Jurkat, Clone E6-1 (cell line): ENCODE results near the gene TUBB2A. TPM values are rescaled to one million over a fixed set of nuclear protein-coding genes. Genes with fewer than 3 reads are reported as not detected.
"Not testable (repeated sequence)": the region's sequence is repeated elsewhere in the genome, so short reads cannot be mapped to it uniquely, and the experiment has no call there.

Experiments
- DNase-seq: peaks from one replicate; pipeline ENCODE4 v3.0.0-alpha.2; 2011; ENCODE audit warnings: low read depth, low spot score
- H3K4me3 ChIP-seq: 2 replicates; pipeline ENCODE4 v1.5.1; 2011; ENCODE audit warnings: mild to moderate bottlenecking, low read length, control low read depth, moderate library complexity
- polyA plus RNA-seq: library from polyadenylated mRNA; unstranded; fragments of >200 nt; gene quantifications from one replicate; pipeline ENCODE4 v1.2.1, GENCODE V29; 2012; ENCODE audit warnings: missing spikeins; ENCODE audit not compliant: insufficient read length, insufficient read depth

TUBB2A gene
- polyA plus RNA-seq: 32.6 TPM

- H3K4me3 ChIP-seq: peak within 1 kb of the TSS; percentile 53
- DNase-seq: no peak
These were observed at the start of gene TUBB2A for GRCh38 chr6:3157131-3157933. Gene TUBB2A, minus strand, starts transcription at chr6:3157544. Its CDS starts 81 bp downstream, at chr6:3157463.

GRCh38 chr6:3206339-3207015, 49.1 kb upstream of the TUBB2A start:
- H3K4me3 ChIP-seq: no peak overlapping the region
- DNase-seq: no peak

- no peak overlapping the region for H3K4me3 ChIP-seq
- no peak for DNase-seq
These were observed 48.6 kb upstream of the TUBB2A start for GRCh38 chr6:3205913-3206312.

GRCh38 chr6:3204921-3205320, 47.6 kb upstream of the TUBB2A start:
- H3K4me3 ChIP-seq: no peak overlapping the region
- no peak for DNase-seq

- DNase-seq: no peak
- no peak overlapping the region for H3K4me3 ChIP-seq
These were observed 45.8 kb upstream of the TUBB2A start for GRCh38 chr6:3202999-3203696.

- H3K4me3 ChIP-seq: no peak overlapping the region
- no peak for DNase-seq
These were observed 44.0 kb upstream of the TUBB2A start for GRCh38 chr6:3201388-3201787.

- H3K4me3 ChIP-seq: no peak overlapping the region
- DNase-seq: no peak
These were observed 43.3 kb upstream of the TUBB2A start for GRCh38 chr6:3200682-3201081.

GRCh38 chr6:3199382-3199781, 42.0 kb upstream of the TUBB2A start:
- no peak for DNase-seq
- no peak overlapping the region for H3K4me3 ChIP-seq

GRCh38 chr6:3197734-3198133, 40.4 kb upstream of the TUBB2A start:
- DNase-seq, H3K4me3 ChIP-seq: not testable (repeated sequence)

GRCh38 chr6:3196770-3197169, 39.4 kb upstream of the TUBB2A start:
- no peak overlapping the region for H3K4me3 ChIP-seq
- no peak for DNase-seq

GRCh38 chr6:3195695-3196497, 38.6 kb upstream of the TUBB2A start:
- no peak overlapping the region for H3K4me3 ChIP-seq
- DNase-seq: no peak

- H3K4me3 ChIP-seq: no peak overlapping the region
- no peak for DNase-seq
These were observed 38.0 kb upstream of the TUBB2A start for GRCh38 chr6:3195420-3195694.

- no peak overlapping the region for H3K4me3 ChIP-seq
- DNase-seq: no peak
These were observed 37.4 kb upstream of the TUBB2A start for GRCh38 chr6:3194535-3195419.

GRCh38 chr6:3193102-3193849, 35.9 kb upstream of the TUBB2A start:
- no peak overlapping the region for H3K4me3 ChIP-seq
- DNase-seq: no peak

- no peak overlapping the region for H3K4me3 ChIP-seq
- DNase-seq: no peak
These were observed 33.4 kb upstream of the TUBB2A start for GRCh38 chr6:3190779-3191178.

- no peak for DNase-seq
- H3K4me3 ChIP-seq: no peak overlapping the region
These were observed 32.7 kb upstream of the TUBB2A start for GRCh38 chr6:3190056-3190455.

GRCh38 chr6:3189192-3189591, 31.8 kb upstream of the TUBB2A start:
- H3K4me3 ChIP-seq, DNase-seq: not testable (repeated sequence)

- DNase-seq: no peak
- no peak overlapping the region for H3K4me3 ChIP-seq
These were observed 30.9 kb upstream of the TUBB2A start for GRCh38 chr6:3188262-3188661.
